MCF 10A (cell line): ENCODE results near the gene RGS3. TPM values are rescaled to one million over a fixed set of nuclear protein-coding genes. Genes with fewer than 3 reads are reported as not detected.
"Not testable (repeated sequence)": the region's sequence is repeated elsewhere in the genome, so short reads cannot be mapped to it uniquely, and the experiment has no call there.

Experiments used
- BruUV-seq: library from RNA; stranded (reverse); fragments of 400-500 nt; replicated peaks from 2 replicates; lab custom pipeline; 2021; lab: Mats Ljungman, UMichigan
- CTCF ChIA-PET: fragments of 300-600 bp; sonication (Branson Sonifier 250); formaldehyde crosslinking; extraction: SDS; loops from one replicate; lab custom pipeline; 2021; ENCODE audit warnings: antibody characterized with exemption, inconsistent platforms; lab: Yijun Ruan, JAX
- POLR2A ChIA-PET: fragments of 300-600, 350-650 bp; sonication (Branson Sonifier 250); formaldehyde crosslinking; extraction: SDS; loops from one replicate; lab custom pipeline; 2020; ENCODE audit warnings: antibody characterized with exemption, inconsistent platforms; lab: Yijun Ruan, JAX
- DNase-seq: peaks from one replicate; pipeline ENCODE4 v3.0.0-alpha.2; 2018; ENCODE audit not compliant: unreplicated experiment
- H3K27ac Mint-ChIP-seq: one replicate; pipeline ENCODE4 v1.8.0; 2022; ENCODE audit warnings: mild to moderate bottlenecking, low read depth, mixed read lengths; ENCODE audit not compliant: unreplicated experiment
- H3K27me3 Mint-ChIP-seq: one replicate; pipeline ENCODE4 v1.8.0; 2022; ENCODE audit warnings: mixed read lengths; ENCODE audit not compliant: insufficient read depth, unreplicated experiment
- H3K36me3 Mint-ChIP-seq: one replicate; pipeline ENCODE4 v1.8.0; 2022; ENCODE audit warnings: mild to moderate bottlenecking, moderate library complexity, mixed read lengths; ENCODE audit not compliant: insufficient read depth, unreplicated experiment
- H3K4me1 Mint-ChIP-seq: one replicate; pipeline ENCODE4 v1.8.0; 2022; ENCODE audit warnings: mixed read lengths; ENCODE audit not compliant: insufficient read depth, unreplicated experiment
- H3K4me3 Mint-ChIP-seq: one replicate; pipeline ENCODE4 v1.8.0; 2022; ENCODE audit warnings: mild to moderate bottlenecking, moderate library complexity, mixed read lengths; ENCODE audit not compliant: unreplicated experiment
- H3K9me3 Mint-ChIP-seq: one replicate; pipeline ENCODE4 v1.8.0; 2022; ENCODE audit warnings: mixed read lengths; ENCODE audit not compliant: unreplicated experiment
- CTCF ChIP-seq: fragments of 200-600 bp; IDR thresholded peaks from one replicate; pipeline ENCODE4 v1.8.0; 2022; ENCODE audit warnings: antibody characterized with exemption, mild to moderate bottlenecking; ENCODE audit not compliant: unreplicated experiment
- intact Hi-C: fragments of 100-400 bp; cut with micrococcal nuclease; formaldehyde crosslinking; loops from 2 replicates; pipeline ENCODE4 v1.14.1; 2022
- total RNA-seq: library from RNA; stranded (reverse); gene quantifications from 2 replicates; pipeline ENCODE4 v1.2.3, GENCODE V29; 2022

Gene RGS3
- total RNA-seq, 1 experiment from 2014 or later: 32.1 TPM

- H3K36me3 Mint-ChIP-seq: no peaks in the 10 kb centered on the region
- H3K4me3 Mint-ChIP-seq: no peak overlapping the region
- BruUV-seq: no TSS peak
- no peak for TF ChIP-seq CTCF
- no peaks in the 10 kb centered on the region for H3K27me3 Mint-ChIP-seq
- no peaks in the 10 kb centered on the region for H3K4me1 Mint-ChIP-seq
- H3K27ac Mint-ChIP-seq: no peak overlapping the region
- ChIA-PET CTCF (interaction anchor here (0.6 kb wide), 1 partner anchor 75 kb away, joined by 3 read pairs; no protein-coding TSS in a partner anchor), POLR2A (no interaction called here)
- intact Hi-C loops: no loop called here
- no peaks in the 10 kb centered on the region for H3K9me3 Mint-ChIP-seq
- DNase-seq: no peak
Measured at GRCh38 chr9:113546566-113546965, 83.0 kb downstream of the RGS3 start.

- no peak for DNase-seq
- Mint-ChIP-seq H3K27me3 (no peaks in the 10 kb centered on the region), H3K36me3 (no peaks in the 10 kb centered on the region), H3K27ac (no peak overlapping the region), H3K4me1 (no peaks in the 10 kb centered on the region), H3K4me3 (no peak overlapping the region), H3K9me3 (no peaks in the 10 kb centered on the region)
- POLR2A ChIA-PET: no interaction called here
- CTCF ChIA-PET: no interaction called here
- intact Hi-C loops: no loop called here
- BruUV-seq: no TSS peak
- no peak for TF ChIP-seq CTCF
Measured at GRCh38 chr9:113547501-113547900, 84.0 kb downstream of the RGS3 start.

- no peaks in the 10 kb centered on the region for H3K36me3 Mint-ChIP-seq
- ChIA-PET POLR2A (no interaction called here), CTCF (interaction anchor here (0.7 to 1.1 kb wide), 2 partner anchors 34 to 106 kb away, joined by 3 to 5 read pairs; no protein-coding TSS in a partner anchor)
- no peaks in the 10 kb centered on the region for H3K4me1 Mint-ChIP-seq
- BruUV-seq: no TSS peak
- no peak for TF ChIP-seq CTCF
- no peak overlapping the region for H3K4me3 Mint-ChIP-seq
- no peak for DNase-seq
- no peaks in the 10 kb centered on the region for H3K27me3 Mint-ChIP-seq
- peak overlapping the region; percentile 44 for H3K27ac Mint-ChIP-seq
- intact Hi-C loops: no loop called here
- H3K9me3 Mint-ChIP-seq: no peaks in the 10 kb centered on the region
Measured at GRCh38 chr9:113548221-113549041, 84.9 kb downstream of the RGS3 start.

GRCh38 chr9:113549892-113550291, 86.4 kb downstream of the RGS3 start:
- H3K27me3 Mint-ChIP-seq, POLR2A ChIA-PET, H3K27ac Mint-ChIP-seq, intact Hi-C loops, H3K36me3 Mint-ChIP-seq, H3K4me1 Mint-ChIP-seq, H3K9me3 Mint-ChIP-seq, DNase-seq, BruUV-seq, H3K4me3 Mint-ChIP-seq: not testable (repeated sequence)
- CTCF ChIA-PET: interaction anchor here (0.7 kb wide), 1 partner anchor 308 kb away, joined by 3 read pairs; no protein-coding TSS in a partner anchor
